ENCODE data around the gene PLA2G12B.

DNA sequence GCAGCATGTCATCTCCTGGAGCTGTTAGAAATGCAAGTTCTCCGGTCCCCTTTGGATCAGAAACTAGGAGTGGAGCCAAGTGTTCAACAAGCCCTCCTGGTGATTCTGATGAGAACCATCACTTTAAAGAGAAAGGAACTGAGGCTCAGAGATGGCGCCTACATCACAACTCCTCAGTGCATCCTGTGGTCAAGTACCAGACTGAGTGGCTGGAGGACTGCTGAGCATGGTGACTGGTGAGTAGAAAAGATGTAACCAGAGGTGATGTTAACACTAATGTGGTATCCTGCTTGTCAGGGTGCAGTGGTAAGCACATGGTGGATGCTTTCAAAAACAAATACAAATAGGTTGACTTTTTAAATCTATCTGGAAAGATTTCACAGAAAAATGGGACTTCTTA lies 64.5 kb downstream of the PLA2G12B start:
- TF ChIP-seq CTCF (IDR thresholded peaks at IDR 0.05) (no peak), POLR2AphosphoS5 (IDR thresholded peaks at IDR 0.05) (no peak)
